Measurements from ENCODE around the gene STAT5B. TPM values are rescaled to one million over a fixed set of nuclear protein-coding genes. Genes with fewer than 3 reads are reported as not detected.

The STAT5B gene
- total RNA-seq, 1 experiment from 2014 or later = 36.4 TPM

DNA sequence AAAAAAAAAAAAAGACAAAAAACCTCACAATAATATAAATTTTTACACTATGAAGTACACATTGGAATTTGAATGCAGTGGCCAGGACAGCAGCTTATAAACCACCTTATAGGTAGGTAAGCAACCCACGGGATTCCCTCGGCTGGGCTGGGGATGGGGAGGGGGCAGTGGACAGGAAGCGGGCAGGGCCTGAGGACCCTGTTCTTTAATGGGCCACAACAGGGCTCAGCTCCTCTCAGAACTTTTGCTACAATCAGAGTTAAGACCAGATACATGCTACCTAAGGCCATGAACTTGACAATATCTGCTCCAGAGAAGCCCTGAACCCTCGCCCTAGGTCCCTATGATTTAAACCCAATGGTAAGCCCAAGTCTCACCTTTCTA lies 37.2 kb upstream of the STAT5B start (continued):
- TF ChIP-seq, protein P1, sequence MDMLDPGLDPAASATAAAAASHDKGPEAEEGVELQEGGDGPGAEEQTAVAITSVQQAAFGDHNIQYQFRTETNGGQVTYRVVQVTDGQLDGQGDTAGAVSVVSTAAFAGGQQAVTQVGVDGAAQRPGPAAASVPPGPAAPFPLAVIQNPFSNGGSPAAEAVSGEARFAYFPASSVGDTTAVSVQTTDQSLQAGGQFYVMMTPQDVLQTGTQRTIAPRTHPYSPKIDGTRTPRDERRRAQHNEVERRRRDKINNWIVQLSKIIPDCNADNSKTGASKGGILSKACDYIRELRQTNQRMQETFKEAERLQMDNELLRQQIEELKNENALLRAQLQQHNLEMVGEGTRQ (CRISPR knock-in tag; IDR thresholded peaks at IDR 0.05) = no peak
- TF ChIP-seq TCF7 (CRISPR knock-in tag; IDR thresholded peaks at IDR 0.05; ENCODE audit: low read depth) (no peak), ZNF423 (CRISPR knock-in tag; IDR thresholded peaks at IDR 0.05) (no peak)
- TF ChIP-seq, protein P2, sequence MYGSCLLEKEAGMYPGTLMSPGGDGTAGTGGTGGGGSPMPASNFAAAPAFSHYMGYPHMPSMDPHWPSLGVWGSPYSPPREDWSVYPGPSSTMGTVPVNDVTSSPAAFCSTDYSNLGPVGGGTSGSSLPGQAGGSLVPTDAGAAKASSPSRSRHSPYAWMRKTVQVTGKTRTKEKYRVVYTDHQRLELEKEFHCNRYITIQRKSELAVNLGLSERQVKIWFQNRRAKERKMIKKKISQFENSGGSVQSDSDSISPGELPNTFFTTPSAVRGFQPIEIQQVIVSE (CRISPR knock-in tag; IDR thresholded peaks at IDR 0.05; ENCODE audit: borderline replicate concordance) = no peak
- TF ChIP-seq, protein P3, sequence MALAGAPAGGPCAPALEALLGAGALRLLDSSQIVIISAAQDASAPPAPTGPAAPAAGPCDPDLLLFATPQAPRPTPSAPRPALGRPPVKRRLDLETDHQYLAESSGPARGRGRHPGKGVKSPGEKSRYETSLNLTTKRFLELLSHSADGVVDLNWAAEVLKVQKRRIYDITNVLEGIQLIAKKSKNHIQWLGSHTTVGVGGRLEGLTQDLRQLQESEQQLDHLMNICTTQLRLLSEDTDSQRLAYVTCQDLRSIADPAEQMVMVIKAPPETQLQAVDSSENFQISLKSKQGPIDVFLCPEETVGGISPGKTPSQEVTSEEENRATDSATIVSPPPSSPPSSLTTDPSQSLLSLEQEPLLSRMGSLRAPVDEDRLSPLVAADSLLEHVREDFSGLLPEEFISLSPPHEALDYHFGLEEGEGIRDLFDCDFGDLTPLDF (CRISPR knock-in tag; IDR thresholded peaks at IDR 0.05) = no peak

DNA sequence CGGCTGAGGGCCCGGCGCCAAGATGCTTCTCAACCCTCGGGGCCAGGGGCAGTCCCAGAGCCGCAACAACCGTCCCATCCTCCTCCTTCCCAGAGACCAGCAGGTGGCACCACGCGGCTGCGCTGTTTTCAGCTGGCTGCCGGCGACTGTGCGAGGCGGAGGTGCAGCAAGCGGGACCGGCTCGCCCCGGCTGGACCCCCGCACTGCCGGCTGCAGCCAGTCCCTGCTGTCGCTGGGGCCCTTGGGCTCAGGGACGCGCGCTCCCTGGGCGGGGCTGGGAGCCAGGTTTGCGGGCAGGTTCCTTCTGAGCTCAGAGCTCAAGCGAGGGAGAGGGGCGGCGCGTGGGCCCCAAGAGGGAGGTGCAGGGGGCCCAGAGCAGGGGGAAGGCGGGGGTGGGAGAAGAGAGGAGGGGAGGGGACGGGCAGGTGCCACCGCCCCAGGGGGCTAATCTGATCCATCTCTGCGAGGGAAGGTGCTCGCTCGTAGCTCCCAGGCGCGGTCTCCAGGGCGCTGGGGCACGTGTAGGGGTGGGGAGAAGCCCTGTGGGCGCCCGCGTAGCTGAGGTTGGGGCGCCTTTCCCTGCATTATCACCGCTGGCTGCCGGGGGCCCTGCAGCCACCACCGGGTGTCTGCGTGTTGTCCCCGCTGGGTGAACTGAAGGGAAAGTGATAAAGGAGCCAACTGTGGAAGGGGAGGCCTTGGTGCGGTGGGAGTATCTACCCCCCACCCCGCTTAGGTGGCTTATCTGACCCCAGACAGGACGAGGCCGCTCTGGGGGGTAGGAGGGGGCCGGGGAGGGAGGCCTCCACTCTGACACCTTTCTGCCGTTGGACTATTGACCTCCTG lies 36.3 kb upstream of the STAT5B start:
- ATAC-seq (peak; percentile 86), DNase-seq (ENCODE audit: low spot score) (peak; percentile 93)
- peak overlapping the region; percentile 38; the same call in 1 of the 2 replicates for H3K4me3 Mint-ChIP-seq
- H3K36me3 Mint-ChIP-seq = peaks cover 19% of the 10 kb centered on the region
- no peaks in the 10 kb centered on the region for H3K27me3 Mint-ChIP-seq (ENCODE audit: low read depth)
- POLR2A ChIA-PET = interaction anchor here (0.6 to 1.8 kb wide), 7 partner anchors 11 to 277 kb away, joined by 3 to 9 read pairs (median 5); partner anchors contain the start of gene STAT3
- no peak overlapping the region for H3K27ac Mint-ChIP-seq
- no peaks in the 10 kb centered on the region for H3K9me3 Mint-ChIP-seq
- CTCF ChIA-PET = interaction anchor here (0.6 to 12.3 kb wide), 37 partner anchors 9 to 348 kb away, joined by 3 to 196 read pairs (median 4); partner anchors contain the start of genes CAVIN1, GHDC, KCNH4 and PSMC3IP
- H3K4me1 Mint-ChIP-seq = peaks cover 33% of the 10 kb centered on the region
- TF ChIP-seq, protein P4, sequence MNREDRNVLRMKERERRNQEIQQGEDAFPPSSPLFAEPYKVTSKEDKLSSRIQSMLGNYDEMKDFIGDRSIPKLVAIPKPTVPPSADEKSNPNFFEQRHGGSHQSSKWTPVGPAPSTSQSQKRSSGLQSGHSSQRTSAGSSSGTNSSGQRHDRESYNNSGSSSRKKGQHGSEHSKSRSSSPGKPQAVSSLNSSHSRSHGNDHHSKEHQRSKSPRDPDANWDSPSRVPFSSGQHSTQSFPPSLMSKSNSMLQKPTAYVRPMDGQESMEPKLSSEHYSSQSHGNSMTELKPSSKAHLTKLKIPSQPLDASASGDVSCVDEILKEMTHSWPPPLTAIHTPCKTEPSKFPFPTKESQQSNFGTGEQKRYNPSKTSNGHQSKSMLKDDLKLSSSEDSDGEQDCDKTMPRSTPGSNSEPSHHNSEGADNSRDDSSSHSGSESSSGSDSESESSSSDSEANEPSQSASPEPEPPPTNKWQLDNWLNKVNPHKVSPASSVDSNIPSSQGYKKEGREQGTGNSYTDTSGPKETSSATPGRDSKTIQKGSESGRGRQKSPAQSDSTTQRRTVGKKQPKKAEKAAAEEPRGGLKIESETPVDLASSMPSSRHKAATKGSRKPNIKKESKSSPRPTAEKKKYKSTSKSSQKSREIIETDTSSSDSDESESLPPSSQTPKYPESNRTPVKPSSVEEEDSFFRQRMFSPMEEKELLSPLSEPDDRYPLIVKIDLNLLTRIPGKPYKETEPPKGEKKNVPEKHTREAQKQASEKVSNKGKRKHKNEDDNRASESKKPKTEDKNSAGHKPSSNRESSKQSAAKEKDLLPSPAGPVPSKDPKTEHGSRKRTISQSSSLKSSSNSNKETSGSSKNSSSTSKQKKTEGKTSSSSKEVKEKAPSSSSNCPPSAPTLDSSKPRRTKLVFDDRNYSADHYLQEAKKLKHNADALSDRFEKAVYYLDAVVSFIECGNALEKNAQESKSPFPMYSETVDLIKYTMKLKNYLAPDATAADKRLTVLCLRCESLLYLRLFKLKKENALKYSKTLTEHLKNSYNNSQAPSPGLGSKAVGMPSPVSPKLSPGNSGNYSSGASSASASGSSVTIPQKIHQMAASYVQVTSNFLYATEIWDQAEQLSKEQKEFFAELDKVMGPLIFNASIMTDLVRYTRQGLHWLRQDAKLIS (CRISPR knock-in tag; IDR thresholded peaks at IDR 0.05; ENCODE audit: borderline replicate concordance) = no peak
- TF ChIP-seq, protein P5, sequence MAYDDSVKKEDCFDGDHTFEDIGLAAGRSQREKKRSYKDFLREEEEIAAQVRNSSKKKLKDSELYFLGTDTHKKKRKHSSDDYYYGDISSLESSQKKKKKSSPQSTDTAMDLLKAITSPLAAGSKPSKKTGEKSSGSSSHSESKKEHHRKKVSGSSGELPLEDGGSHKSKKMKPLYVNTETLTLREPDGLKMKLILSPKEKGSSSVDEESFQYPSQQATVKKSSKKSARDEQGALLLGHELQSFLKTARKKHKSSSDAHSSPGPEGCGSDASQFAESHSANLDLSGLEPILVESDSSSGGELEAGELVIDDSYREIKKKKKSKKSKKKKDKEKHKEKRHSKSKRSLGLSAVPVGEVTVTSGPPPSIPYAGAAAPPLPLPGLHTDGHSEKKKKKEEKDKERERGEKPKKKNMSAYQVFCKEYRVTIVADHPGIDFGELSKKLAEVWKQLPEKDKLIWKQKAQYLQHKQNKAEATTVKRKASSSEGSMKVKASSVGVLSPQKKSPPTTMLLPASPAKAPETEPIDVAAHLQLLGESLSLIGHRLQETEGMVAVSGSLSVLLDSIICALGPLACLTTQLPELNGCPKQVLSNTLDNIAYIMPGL (CRISPR knock-in tag; IDR thresholded peaks at IDR 0.05) = peak; percentile 86
- TF ChIP-seq ZBTB21 (CRISPR knock-in tag; IDR thresholded peaks at IDR 0.05; ENCODE audit: borderline replicate concordance) (no peak), FOXK1 (CRISPR knock-in tag; IDR thresholded peaks at IDR 0.05) (peak; percentile 86), JUN (CRISPR knock-in tag; IDR thresholded peaks at IDR 0.05) (no peak), PRRX2 (CRISPR knock-in tag; IDR thresholded peaks at IDR 0.05) (no peak), TEAD1 (CRISPR knock-in tag; IDR thresholded peaks at IDR 0.05) (no peak)
- TF ChIP-seq, protein P6, sequence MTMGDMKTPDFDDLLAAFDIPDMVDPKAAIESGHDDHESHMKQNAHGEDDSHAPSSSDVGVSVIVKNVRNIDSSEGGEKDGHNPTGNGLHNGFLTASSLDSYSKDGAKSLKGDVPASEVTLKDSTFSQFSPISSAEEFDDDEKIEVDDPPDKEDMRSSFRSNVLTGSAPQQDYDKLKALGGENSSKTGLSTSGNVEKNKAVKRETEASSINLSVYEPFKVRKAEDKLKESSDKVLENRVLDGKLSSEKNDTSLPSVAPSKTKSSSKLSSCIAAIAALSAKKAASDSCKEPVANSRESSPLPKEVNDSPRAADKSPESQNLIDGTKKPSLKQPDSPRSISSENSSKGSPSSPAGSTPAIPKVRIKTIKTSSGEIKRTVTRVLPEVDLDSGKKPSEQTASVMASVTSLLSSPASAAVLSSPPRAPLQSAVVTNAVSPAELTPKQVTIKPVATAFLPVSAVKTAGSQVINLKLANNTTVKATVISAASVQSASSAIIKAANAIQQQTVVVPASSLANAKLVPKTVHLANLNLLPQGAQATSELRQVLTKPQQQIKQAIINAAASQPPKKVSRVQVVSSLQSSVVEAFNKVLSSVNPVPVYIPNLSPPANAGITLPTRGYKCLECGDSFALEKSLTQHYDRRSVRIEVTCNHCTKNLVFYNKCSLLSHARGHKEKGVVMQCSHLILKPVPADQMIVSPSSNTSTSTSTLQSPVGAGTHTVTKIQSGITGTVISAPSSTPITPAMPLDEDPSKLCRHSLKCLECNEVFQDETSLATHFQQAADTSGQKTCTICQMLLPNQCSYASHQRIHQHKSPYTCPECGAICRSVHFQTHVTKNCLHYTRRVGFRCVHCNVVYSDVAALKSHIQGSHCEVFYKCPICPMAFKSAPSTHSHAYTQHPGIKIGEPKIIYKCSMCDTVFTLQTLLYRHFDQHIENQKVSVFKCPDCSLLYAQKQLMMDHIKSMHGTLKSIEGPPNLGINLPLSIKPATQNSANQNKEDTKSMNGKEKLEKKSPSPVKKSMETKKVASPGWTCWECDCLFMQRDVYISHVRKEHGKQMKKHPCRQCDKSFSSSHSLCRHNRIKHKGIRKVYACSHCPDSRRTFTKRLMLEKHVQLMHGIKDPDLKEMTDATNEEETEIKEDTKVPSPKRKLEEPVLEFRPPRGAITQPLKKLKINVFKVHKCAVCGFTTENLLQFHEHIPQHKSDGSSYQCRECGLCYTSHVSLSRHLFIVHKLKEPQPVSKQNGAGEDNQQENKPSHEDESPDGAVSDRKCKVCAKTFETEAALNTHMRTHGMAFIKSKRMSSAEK (CRISPR knock-in tag; IDR thresholded peaks at IDR 0.05; ENCODE audit: borderline replicate concordance) = no peak
- TF ChIP-seq, protein P7, sequence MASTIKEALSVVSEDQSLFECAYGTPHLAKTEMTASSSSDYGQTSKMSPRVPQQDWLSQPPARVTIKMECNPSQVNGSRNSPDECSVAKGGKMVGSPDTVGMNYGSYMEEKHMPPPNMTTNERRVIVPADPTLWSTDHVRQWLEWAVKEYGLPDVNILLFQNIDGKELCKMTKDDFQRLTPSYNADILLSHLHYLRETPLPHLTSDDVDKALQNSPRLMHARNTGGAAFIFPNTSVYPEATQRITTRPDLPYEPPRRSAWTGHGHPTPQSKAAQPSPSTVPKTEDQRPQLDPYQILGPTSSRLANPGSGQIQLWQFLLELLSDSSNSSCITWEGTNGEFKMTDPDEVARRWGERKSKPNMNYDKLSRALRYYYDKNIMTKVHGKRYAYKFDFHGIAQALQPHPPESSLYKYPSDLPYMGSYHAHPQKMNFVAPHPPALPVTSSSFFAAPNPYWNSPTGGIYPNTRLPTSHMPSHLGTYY (CRISPR knock-in tag; IDR thresholded peaks at IDR 0.05) = no peak
- TF ChIP-seq, protein P8, sequence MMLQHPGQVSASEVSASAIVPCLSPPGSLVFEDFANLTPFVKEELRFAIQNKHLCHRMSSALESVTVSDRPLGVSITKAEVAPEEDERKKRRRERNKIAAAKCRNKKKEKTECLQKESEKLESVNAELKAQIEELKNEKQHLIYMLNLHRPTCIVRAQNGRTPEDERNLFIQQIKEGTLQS (CRISPR knock-in tag; conservative IDR thresholded peaks at IDR 0.05) = no peak
- TF ChIP-seq, protein P9, sequence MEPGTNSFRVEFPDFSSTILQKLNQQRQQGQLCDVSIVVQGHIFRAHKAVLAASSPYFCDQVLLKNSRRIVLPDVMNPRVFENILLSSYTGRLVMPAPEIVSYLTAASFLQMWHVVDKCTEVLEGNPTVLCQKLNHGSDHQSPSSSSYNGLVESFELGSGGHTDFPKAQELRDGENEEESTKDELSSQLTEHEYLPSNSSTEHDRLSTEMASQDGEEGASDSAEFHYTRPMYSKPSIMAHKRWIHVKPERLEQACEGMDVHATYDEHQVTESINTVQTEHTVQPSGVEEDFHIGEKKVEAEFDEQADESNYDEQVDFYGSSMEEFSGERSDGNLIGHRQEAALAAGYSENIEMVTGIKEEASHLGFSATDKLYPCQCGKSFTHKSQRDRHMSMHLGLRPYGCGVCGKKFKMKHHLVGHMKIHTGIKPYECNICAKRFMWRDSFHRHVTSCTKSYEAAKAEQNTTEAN (CRISPR knock-in tag; IDR thresholded peaks at IDR 0.05) = no peak
